Stimulated activated CD4-positive, alpha-beta T cell treated with anti-CD3 and anti-CD28 coated beads, Interleukin-12 subunit alpha, Interleukin-12 subunit beta, amount 100 ng/mL, for 24 hours (primary cell): ENCODE data around the gene NAV3.

Experiments used
- DNase-seq, 2 experiments: peaks; one replicate each; pipeline ENCODE4 v3.0.0-alpha.2; 2020; ENCODE audit warnings: low read depth in 2 of 2

The NAV3 gene

GRCh38 chr12:78260976-78261375 lies 430.3 kb downstream of the NAV3 start:
- DNase-seq = no peak

GRCh38 chr12:78261901-78262300 lies 431.2 kb downstream of the NAV3 start:
- no peak for DNase-seq
